ENCODE results near the gene ZNF383.
"Not testable (repeated sequence)": the region's sequence is repeated elsewhere in the genome, so short reads cannot be mapped to it uniquely, and the experiment has no call there.

GRCh38 chr19:37195248-37195647 is 22.8 kb upstream of the ZNF383 start:
- not testable (repeated sequence) for TF ChIP-seq NUFIP1 (IDR thresholded peaks at IDR 0.05; ENCODE audit: partially characterized antibody); CREM (IDR thresholded peaks at IDR 0.05; ENCODE audit: low read depth); NFIC (IDR thresholded peaks at IDR 0.05); ZNF584 (CRISPR knock-in tag; IDR thresholded peaks at IDR 0.05; ENCODE audit: low read depth); SIN3A (IDR thresholded peaks at IDR 0.05; ENCODE audit: borderline replicate concordance in 2 of 2, control insufficient read depth in 1 of 2, low read depth in 2 of 2, low read length in 2 of 2); ZNF224 (CRISPR knock-in tag; IDR thresholded peaks at IDR 0.05); CTCF (IDR thresholded peaks at IDR 0.05 in 2 of 3, conservative IDR thresholded peaks at IDR 0.05 in 1 of 3; ENCODE audit: insufficient read depth in 2 of 3, low read depth in 1 of 3, low read length in 3 of 3); MTF1 (CRISPR knock-in tag; IDR thresholded peaks at IDR 0.05; ENCODE audit: borderline replicate concordance); POLR2A (conservative IDR thresholded peaks at IDR 0.05)
